CD4-positive, alpha-beta T cell treated with Interleukin-4 for 4 hours (primary cell): ENCODE results near the gene SEC31B.

Experiments used
- DNase-seq: peaks from one replicate; pipeline ENCODE4 v3.0.0-alpha.2; 2020

SEC31B gene

GRCh38 chr10:100519311-100520051, at the start of gene SEC31B:
Gene SEC31B (minus strand): TSS chr10:100519861. CDS start chr10:100516952, 2,909 bp downstream.
- no peak for DNase-seq

- DNase-seq = no peak
Measured at GRCh38 chr10:100568912-100569311, 49.3 kb upstream of the SEC31B start.

GRCh38 chr10:100567826-100568225, 48.2 kb upstream of the SEC31B start:
- no peak for DNase-seq

- DNase-seq = no peak
Measured at GRCh38 chr10:100567249-100567648, 47.6 kb upstream of the SEC31B start.

GRCh38 chr10:100566561-100566960, 46.9 kb upstream of the SEC31B start:
- DNase-seq = no peak

GRCh38 chr10:100565206-100565985, 45.7 kb upstream of the SEC31B start:
- no peak for DNase-seq

GRCh38 chr10:100562008-100562672, 42.5 kb upstream of the SEC31B start:
- DNase-seq = peak; percentile 62

- no peak for DNase-seq
Measured at GRCh38 chr10:100561005-100561404, 41.3 kb upstream of the SEC31B start.

- DNase-seq = no peak
Measured at GRCh38 chr10:100560248-100560647, 40.6 kb upstream of the SEC31B start.

GRCh38 chr10:100554902-100555301, 35.2 kb upstream of the SEC31B start:
- DNase-seq = no peak

- no peak for DNase-seq
Measured at GRCh38 chr10:100553929-100554328, 34.3 kb upstream of the SEC31B start.

- DNase-seq = no peak
Measured at GRCh38 chr10:100551738-100552137, 32.1 kb upstream of the SEC31B start.

GRCh38 chr10:100551196-100551595, 31.5 kb upstream of the SEC31B start:
- no peak for DNase-seq

GRCh38 chr10:100544950-100545349, 25.3 kb upstream of the SEC31B start:
- no peak for DNase-seq

GRCh38 chr10:100537475-100537874, 17.8 kb upstream of the SEC31B start:
- no peak for DNase-seq

- DNase-seq = peak; percentile 94
Measured at GRCh38 chr10:100535715-100536353, 16.2 kb upstream of the SEC31B start, which contains the start of gene HIF1AN. Gene HIF1AN (plus strand): TSS chr10:100535943. CDS start chr10:100535959, 16 bp downstream.

- no peak for DNase-seq
Measured at GRCh38 chr10:100535338-100535714, 15.7 kb upstream of the SEC31B start.

GRCh38 chr10:100534726-100535125, 15.1 kb upstream of the SEC31B start:
- no peak for DNase-seq

GRCh38 chr10:100531761-100532160, 12.1 kb upstream of the SEC31B start:
- no peak for DNase-seq

GRCh38 chr10:100529475-100530298, 10.0 kb upstream of the SEC31B start, which contains the start of gene NDUFB8:
Gene NDUFB8 (minus strand): TSS chr10:100529871. CDS start chr10:100529851, 20 bp downstream.
- peak; percentile 89 for DNase-seq

- no peak for DNase-seq
Measured at GRCh38 chr10:100528921-100529474, 9.3 kb upstream of the SEC31B start.
